Renal cortex interstitium (tissue), 11 donors: Measurements from ENCODE around the gene ADARB2. TPM values are rescaled to one million over a fixed set of nuclear protein-coding genes. Genes with fewer than 3 reads are reported as not detected.
"Not testable (repeated sequence)": the region's sequence is repeated elsewhere in the genome, so short reads cannot be mapped to it uniquely, and the experiment has no call there.

Experiments
- DNase-seq, 11 donors: peaks; one replicate each; pipeline ENCODE4 v3.0.0-alpha.2; 2013; ENCODE audit warnings: low read depth in 9 of 11, low spot score in 4 of 11; ENCODE audit errors: extremely low read depth in 1 of 11
- polyA plus RNA-seq, 3 donors: library from polyadenylated mRNA; unstranded; fragments of 120-200 nt; gene quantifications; one replicate each; pipeline ENCODE4 v1.2.1, GENCODE V29; 2013; ENCODE audit not compliant: insufficient read length in 3 of 3

The ADARB2 gene
- polyA plus RNA-seq, 3 donors: 1.1 to 2.1 (median 1.5) TPM

GRCh38 chr10:1474376-1475097 is 262.8 kb downstream of the ADARB2 start:
- no peak for DNase-seq

- no peak for DNase-seq
Observed at GRCh38 chr10:1473874-1474273, 263.5 kb downstream of the ADARB2 start.

- no peak for DNase-seq
Observed at GRCh38 chr10:1472178-1472958, 265.0 kb downstream of the ADARB2 start.

GRCh38 chr10:1468811-1469210 is 268.5 kb downstream of the ADARB2 start:
- no peak for DNase-seq

- DNase-seq: no peak
Observed at GRCh38 chr10:1467334-1468076, 269.8 kb downstream of the ADARB2 start.

GRCh38 chr10:1465993-1466764 is 271.1 kb downstream of the ADARB2 start:
- no peak for DNase-seq

- no peak for DNase-seq
Observed at GRCh38 chr10:1465418-1465911, 271.9 kb downstream of the ADARB2 start.

- peak in 2 of 11 donors; percentile 27 to 38 for DNase-seq
Observed at GRCh38 chr10:1464881-1465417, 272.4 kb downstream of the ADARB2 start.

- DNase-seq: not testable (repeated sequence)
Observed at GRCh38 chr10:1463971-1464370, 273.4 kb downstream of the ADARB2 start.

GRCh38 chr10:1462994-1463633 is 274.2 kb downstream of the ADARB2 start:
- no peak for DNase-seq

GRCh38 chr10:1462521-1462920 is 274.8 kb downstream of the ADARB2 start:
- DNase-seq: no peak

- DNase-seq: no peak
Observed at GRCh38 chr10:1462032-1462431, 275.3 kb downstream of the ADARB2 start.

GRCh38 chr10:1461016-1461415 is 276.3 kb downstream of the ADARB2 start:
- DNase-seq: no peak

- not testable (repeated sequence) for DNase-seq
Observed at GRCh38 chr10:1459664-1460063, 277.7 kb downstream of the ADARB2 start.

GRCh38 chr10:1454951-1455350 is 282.4 kb downstream of the ADARB2 start:
- DNase-seq: no peak

GRCh38 chr10:1454428-1454827 is 282.9 kb downstream of the ADARB2 start:
- DNase-seq: no peak

GRCh38 chr10:1452777-1453176 is 284.5 kb downstream of the ADARB2 start:
- DNase-seq: no peak

GRCh38 chr10:1451941-1452340 is 285.4 kb downstream of the ADARB2 start:
- DNase-seq: no peak
